ENCODE results near the gene CDK2AP2.

- TF ChIP-seq CTCF (IDR thresholded peaks at IDR 0.05) (no peak), POLR2AphosphoS5 (IDR thresholded peaks at IDR 0.05) (no peak), EP300 (IDR thresholded peaks at IDR 0.05) (no peak)
Observed at GRCh38 chr11:67458266-67458665, 49.7 kb downstream of the CDK2AP2 start.
